ENCODE data around the gene SLC44A5. TPM values are rescaled to one million over a fixed set of nuclear protein-coding genes. Genes with fewer than 3 reads are reported as not detected.
A peak's percentile ranks its signal among the peaks of the same experiment; 100 is the strongest.

Gene SLC44A5
- total RNA-seq, 2 donors from 2014 or later = 4.6 to 10.0 TPM

GRCh38 chr1:75588779-75589475 is 22.0 kb downstream of the SLC44A5 start:
- Histone ChIP-seq H3K9ac (ENCODE audit: extremely low read depth, low read length, poor library complexity, severe bottlenecking) (no peak overlapping the region), H3K4me1 (ENCODE audit: control insufficient read depth, insufficient read depth, low read length) (peaks cover 27% of the 10 kb centered on the region), H3K36me3 (ENCODE audit: control insufficient read depth, insufficient read depth, low read length) (no peaks in the 10 kb centered on the region), H3K27me3 (ENCODE audit: control insufficient read depth, insufficient read depth, low read length, poor library complexity, severe bottlenecking) (no peaks in the 10 kb centered on the region), H3K9me3 (ENCODE audit: control insufficient read depth, low read length) (no peaks in the 10 kb centered on the region), H3K4me3 (ENCODE audit: low read length) (no peak overlapping the region), H3K27ac (ENCODE audit: low read depth, low read length) (no peak overlapping the region)
- Mint-ChIP-seq H3K4me1 (peaks cover 27% of the 10 kb centered on the region), H3K9me3 (peaks cover 10% of the 10 kb centered on the region), H3K36me3 (ENCODE audit: low read depth) (peaks cover 2% of the 10 kb centered on the region), H3K27me3 (ENCODE audit: insufficient read depth) (peaks cover 2% of the 10 kb centered on the region), H3K4me3 (no peak overlapping the region), H3K27ac (peak overlapping the region; percentile 77)
- no peak for DNase-seq
- no peak for TF ChIP-seq CTCF (conservative IDR thresholded peaks at IDR 0.05)
- WGBS, 2 experiments (ENCODE audit: insufficient coverage in 1 of 2, insufficient read length in 1 of 2) = 62% methylated on average over 4 of the region's 4 CpGs; no CpG with 5 or more reads in 1 of the 2 experiments

GRCh38 chr1:75587692-75588091 is 23.2 kb downstream of the SLC44A5 start:
- peaks cover under 1% of the 10 kb centered on the region for H3K9me3 Mint-ChIP-seq
- Histone ChIP-seq H3K4me1 (ENCODE audit: control insufficient read depth, insufficient read depth, low read length) (peaks cover 27% of the 10 kb centered on the region), H3K9me3 (ENCODE audit: control insufficient read depth, low read length) (no peaks in the 10 kb centered on the region), H3K27me3 (ENCODE audit: control insufficient read depth, insufficient read depth, low read length, poor library complexity, severe bottlenecking) (no peaks in the 10 kb centered on the region), H3K4me3 (ENCODE audit: low read length) (no peak overlapping the region), H3K9ac (ENCODE audit: extremely low read depth, low read length, poor library complexity, severe bottlenecking) (peak overlapping the region; percentile 26), H3K36me3 (ENCODE audit: control insufficient read depth, insufficient read depth, low read length) (no peaks in the 10 kb centered on the region), H3K27ac (ENCODE audit: low read depth, low read length) (no peak overlapping the region)
- no peaks in the 10 kb centered on the region for H3K27me3 Mint-ChIP-seq (ENCODE audit: insufficient read depth)
- DNase-seq = peak; percentile 76
- H3K36me3 Mint-ChIP-seq (ENCODE audit: low read depth) = peaks cover under 1% of the 10 kb centered on the region
- no peak for TF ChIP-seq CTCF (conservative IDR thresholded peaks at IDR 0.05)
- no peak overlapping the region for H3K4me3 Mint-ChIP-seq
- peak overlapping the region; percentile 82 for H3K27ac Mint-ChIP-seq
- H3K4me1 Mint-ChIP-seq = peaks cover 27% of the 10 kb centered on the region
- 15 to 36% methylated on average over 2 to 3 of the region's 3 CpGs for WGBS, 2 experiments (ENCODE audit: insufficient coverage in 1 of 2, insufficient read length in 1 of 2)

GRCh38 chr1:75583282-75583681 is 27.6 kb downstream of the SLC44A5 start:
- Mint-ChIP-seq H3K9me3 (no peaks in the 10 kb centered on the region), H3K4me1 (peaks cover 14% of the 10 kb centered on the region), H3K27ac (no peak overlapping the region), H3K27me3 (ENCODE audit: insufficient read depth) (no peaks in the 10 kb centered on the region), H3K36me3 (ENCODE audit: low read depth) (no peaks in the 10 kb centered on the region), H3K4me3 (no peak overlapping the region)
- no peaks in the 10 kb centered on the region for H3K27me3 ChIP-seq (ENCODE audit: control insufficient read depth, insufficient read depth, low read length, poor library complexity, severe bottlenecking)
- no peak overlapping the region for H3K9ac ChIP-seq (ENCODE audit: extremely low read depth, low read length, poor library complexity, severe bottlenecking)
- H3K36me3 ChIP-seq (ENCODE audit: control insufficient read depth, insufficient read depth, low read length) = no peaks in the 10 kb centered on the region
- no peak for TF ChIP-seq CTCF (conservative IDR thresholded peaks at IDR 0.05)
- 93 to 95% methylated on average over 2 of the region's 2 CpGs for WGBS, 2 experiments (ENCODE audit: insufficient coverage in 1 of 2, insufficient read length in 1 of 2)
- H3K27ac ChIP-seq (ENCODE audit: low read depth, low read length) = no peak overlapping the region
- H3K4me1 ChIP-seq (ENCODE audit: control insufficient read depth, insufficient read depth, low read length) = peaks cover 15% of the 10 kb centered on the region
- H3K4me3 ChIP-seq (ENCODE audit: low read length) = no peak overlapping the region
- no peaks in the 10 kb centered on the region for H3K9me3 ChIP-seq (ENCODE audit: control insufficient read depth, low read length)
- no peak for DNase-seq
